HepG2 (cell line): ENCODE data around the gene OSBPL2. TPM values are rescaled to one million over a fixed set of nuclear protein-coding genes. Genes with fewer than 3 reads are reported as not detected.

Experiments
- DNMT1 ChIP-seq: sonication (generic); formaldehyde crosslinking; IDR thresholded peaks from 2 replicates; pipeline ENCODE4 v1.5.1; 2020; ENCODE audit warnings: mild to moderate bottlenecking, missing genetic modification reagents
- DNMT3B ChIP-seq: conservative IDR thresholded peaks from 2 replicates; pipeline ENCODE4 v1.6.1; 2016; ENCODE audit warnings: missing biosample characterization, control low read depth
- EED ChIP-seq: sonication (generic); formaldehyde crosslinking; IDR thresholded peaks from 2 replicates; pipeline ENCODE4 v1.5.0; 2020; ENCODE audit warnings: mild to moderate bottlenecking, missing genetic modification reagents
- FOXO1 ChIP-seq: sonication (generic); formaldehyde crosslinking; IDR thresholded peaks from 2 replicates; pipeline ENCODE4 v1.4.0; 2020; ENCODE audit warnings: missing genetic modification reagents
- HBP1 ChIP-seq: IDR thresholded peaks from 2 replicates; pipeline ENCODE4 v1.6.1; 2016; ENCODE audit warnings: low read depth, control low read depth
- HMGXB3 ChIP-seq: sonication (generic); formaldehyde crosslinking; IDR thresholded peaks from 2 replicates; pipeline ENCODE4 v1.4.0; 2020; ENCODE audit warnings: missing genetic modification reagents, borderline replicate concordance
- HNRNPLL ChIP-seq: fragments of 200-400 bp; formaldehyde crosslinking; IDR thresholded peaks from 2 replicates; pipeline ENCODE4 v1.6.1; 2017; ENCODE audit warnings: mild to moderate bottlenecking, low read depth, low read length; ENCODE audit not compliant: poor library complexity, severe bottlenecking
- HOXD1 ChIP-seq: sonication (generic); formaldehyde crosslinking; IDR thresholded peaks from 2 replicates; pipeline ENCODE4 v1.5.0; 2020; ENCODE audit warnings: missing genetic modification reagents
- MAZ ChIP-seq, 2 experiments: sonication (generic) in 1 of 2; formaldehyde crosslinking in 1 of 2; IDR thresholded peaks; 2 replicates each; pipeline versions ENCODE4 v1.5.0 to v1.6.1; 2012 to 2020; ENCODE audit warnings: low read depth in 2 of 2, mild to moderate bottlenecking in 2 of 2, borderline replicate concordance in 1 of 2, improper control_type of control experiment in 1 of 2, low read length in 1 of 2, missing genetic modification reagents in 1 of 2, moderate library complexity in 1 of 2
- PAXIP1 ChIP-seq: sonication (generic); formaldehyde crosslinking; conservative IDR thresholded peaks from 2 replicates; pipeline ENCODE4 v1.4.0; 2020; ENCODE audit warnings: mild to moderate bottlenecking, missing genetic modification reagents, moderate library complexity
- PCBP1 ChIP-seq: fragments of 200-400 bp; formaldehyde crosslinking; IDR thresholded peaks from 2 replicates; pipeline ENCODE4 v1.6.1; 2017; ENCODE audit warnings: mild to moderate bottlenecking, low read depth, low read length, borderline replicate concordance
- RBAK ChIP-seq: sonication (generic); formaldehyde crosslinking; IDR thresholded peaks from 2 replicates; pipeline ENCODE4 v1.5.1; 2020; ENCODE audit warnings: mild to moderate bottlenecking, missing genetic modification reagents
- TFDP1 ChIP-seq: IDR thresholded peaks from 2 replicates; pipeline ENCODE4 v1.6.1; 2016; ENCODE audit warnings: missing compliant biosample characterization, missing genetic modification reagents, borderline replicate concordance
- TOPORS ChIP-seq: sonication (generic); formaldehyde crosslinking; IDR thresholded peaks from 2 replicates; pipeline ENCODE4 v1.8.0; 2023; ENCODE audit warnings: mild to moderate bottlenecking, missing genetic modification reagents
- ZIK1 ChIP-seq: sonication (generic); formaldehyde crosslinking; IDR thresholded peaks from 2 replicates; pipeline ENCODE4 v1.5.0; 2020; ENCODE audit warnings: mild to moderate bottlenecking, low read depth, missing genetic modification reagents, borderline replicate concordance
- ZNF761 ChIP-seq: sonication (generic); formaldehyde crosslinking; conservative IDR thresholded peaks from 2 replicates; pipeline ENCODE4 v1.4.0; 2020; ENCODE audit warnings: mild to moderate bottlenecking, missing genetic modification reagents
- ZSCAN20 ChIP-seq: sonication (generic); formaldehyde crosslinking; IDR thresholded peaks from 2 replicates; pipeline ENCODE4 v1.4.0; 2020; ENCODE audit warnings: missing genetic modification reagents, mild to moderate bottlenecking, borderline replicate concordance
- polyA plus RNA-seq, 8 experiments: library from polyadenylated mRNA; depleted of rRNA in 3 of 8; stranded (reverse) in 7 of 8; unstranded in 1 of 8; fragments of >200 nt; fragmentation: Illumina TruSeq in 4 of 8; extraction: Trizol in 4 of 8; gene quantifications; 2 replicates each; pipeline versions ENCODE4 v1.2.1 to v1.2.3, GENCODE V29; 2011 to 2016; ENCODE audit warnings: low read depth in 4 of 8, missing spikeins in 1 of 8, mixed read lengths in 1 of 8; ENCODE audit not compliant: insufficient read depth in 1 of 8
- total RNA-seq, 5 experiments: library from RNA; depleted of rRNA; stranded (reverse); fragments of >200 nt; fragmentation: Illumina TruSeq; extraction: Trizol; gene quantifications; 2 replicates each; pipeline ENCODE4 v1.2.3, GENCODE V29; 2016; ENCODE audit warnings: low read depth in 1 of 5

The OSBPL2 gene
- total and polyA plus RNA-seq, 2 of the 13 experiments (the other 11 are each of a cell fraction or from before 2014, with no cell fraction given), result 18.5 to 37.4 TPM

- TF ChIP-seq PAXIP1 (CRISPR knock-in tag) (no peak), DNMT1 (CRISPR knock-in tag) (no peak; the same call in 1 of the 2 replicates), DNMT3B (CRISPR knock-in tag) (0 out of 2 replicates have a peak, but pooled peaks have one; percentile 16), RBAK (no peak), HBP1 (0 out of 2 replicates have a peak, but pooled peaks have one; percentile 24), MAZ (IDR thresholded peaks at IDR 0.05; ENCODE audit: borderline replicate concordance, low read depth, low read length) (no peak), MAZ (CRISPR knock-in tag; IDR thresholded peaks at IDR 0.05; ENCODE audit: low read depth) (peak; percentile 46; the same call in 1 of the 2 replicates), TFDP1 (CRISPR knock-in tag) (0 out of 2 replicates have a peak, but pooled peaks have one; percentile 50), ZSCAN20 (CRISPR knock-in tag) (peak; percentile 48; the same call in 1 of the 2 replicates), PCBP1 (peak; percentile 16; the same call in 1 of the 2 replicates), TOPORS (CRISPR knock-in tag) (0 out of 2 replicates have a peak, but pooled peaks have one; percentile 69), HNRNPLL (peak; percentile 28), EED (CRISPR knock-in tag) (peak; percentile 91), HMGXB3 (CRISPR knock-in tag) (no peak), ZNF761 (CRISPR knock-in tag) (no peak), HOXD1 (CRISPR knock-in tag) (peak; percentile 34; the same call in 1 of the 2 replicates), FOXO1 (CRISPR knock-in tag) (peak; percentile 39; the same call in 1 of the 2 replicates), ZIK1 (CRISPR knock-in tag) (peak; percentile 29; the same call in 1 of the 2 replicates)
Measured at GRCh38 chr20:62239278-62239879, 1.1 kb downstream of the OSBPL2 start (continued).
